ENCODE measurements around the gene NBAS. TPM values are rescaled to one million over a fixed set of nuclear protein-coding genes. Genes with fewer than 3 reads are reported as not detected.

Gene NBAS
- total and polyA plus RNA-seq, 10 of the 15 experiments (the other 5 are each of a cell fraction or from before 2014, with no cell fraction given), result 4.3 to 32.7 (median 20.8) TPM

DNA sequence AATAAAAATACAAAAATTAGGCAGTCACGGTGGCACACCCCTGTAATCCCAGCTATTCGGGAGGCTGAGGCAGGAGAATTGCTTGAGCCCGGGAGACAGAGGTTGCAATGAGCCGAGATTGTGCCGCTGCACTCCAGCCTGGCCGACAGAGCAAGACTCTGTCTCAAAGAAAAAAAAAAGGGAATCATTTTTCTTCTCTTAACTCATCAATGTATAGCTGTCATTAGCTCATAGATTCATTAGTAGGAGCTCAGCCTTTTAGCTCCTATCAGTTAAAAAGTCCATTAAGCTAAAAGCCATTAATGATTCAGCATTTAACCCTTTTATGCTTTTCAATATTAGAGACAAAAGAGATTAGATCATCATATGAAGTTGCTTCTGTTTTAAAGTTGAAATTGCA lies 5.8 kb upstream of the NBAS start:
- H3K4me2 ChIP-seq (ENCODE audit: control insufficient read depth, insufficient read depth), result no peak overlapping the region
- H3K27ac ChIP-seq (ENCODE audit: control insufficient read depth, insufficient read depth), result no peak overlapping the region
- DNase-seq (ENCODE audit: low read depth, low spot score) (no peak), FAIRE-seq (no peak), ATAC-seq (no peak)
- ChIA-PET RAD21 (ENCODE audit: unreplicated experiment) (no interaction called here), CTCF (interaction anchor here (2.6 kb wide), 1 partner anchor 9 kb away, joined by 18 read pairs; no protein-coding TSS in a partner anchor), SMC1A (ENCODE audit: uncharacterized antibody, unreplicated experiment) (interaction anchor here (1.6 kb wide), 1 partner anchor 10 kb away, joined by 9 read pairs; no protein-coding TSS in a partner anchor), POLR2A (no interaction called here)
- no peaks in the 10 kb centered on the region for H3K27me3 ChIP-seq (replicated peaks in 1 of 2; ENCODE audit: control insufficient read depth in 2 of 2, insufficient read depth in 2 of 2, low read length in 1 of 2)
- no peak overlapping the region for H3K4me3 ChIP-seq
- H3K36me3 ChIP-seq (ENCODE audit: control insufficient read depth in 2 of 2, insufficient read depth in 2 of 2, low read length in 1 of 2), result no peaks in the 10 kb centered on the region
- WGBS (ENCODE audit: insufficient coverage, insufficient replicate concordance, low lambda C conversion rate, missing lambda C conversion rate), result 63% methylated on average over 6 of the region's 6 CpGs
- no peaks in the 10 kb centered on the region for H4K20me1 ChIP-seq (ENCODE audit: control insufficient read depth, insufficient read depth)
- no peaks in the 10 kb centered on the region for H3K79me2 ChIP-seq (ENCODE audit: control insufficient read depth, insufficient read depth, low read length)
- no peak overlapping the region for H2AFZ ChIP-seq (ENCODE audit: control insufficient read depth, low read depth, low read length)
- no peaks in the 10 kb centered on the region for H3K9me3 ChIP-seq (replicated peaks; ENCODE audit: control insufficient read depth, insufficient read depth, low read length)
- H3K9ac ChIP-seq (ENCODE audit: control insufficient read depth, insufficient read depth, low read length), result no peak overlapping the region
- BruUV-seq (replicated peaks), result no TSS peak
- no peaks in the 10 kb centered on the region for H3K4me1 ChIP-seq (ENCODE audit: control insufficient read depth, insufficient read depth, low read length)
- in situ Hi-C loops (cut with MboI), result no loop called here
- intact Hi-C loops (cut with micrococcal nuclease; ENCODE audit: unreplicated experiment), result no loop called here
- TF ChIP-seq IKZF2 (IDR thresholded peaks at IDR 0.05), result no peak
- no peak for TF ChIP-seq SMARCA5 (IDR thresholded peaks at IDR 0.05)
- no peak for TF ChIP-seq HCFC1 (IDR thresholded peaks at IDR 0.05; ENCODE audit: low read length)
- no peak for TF ChIP-seq ZSCAN29 (IDR thresholded peaks at IDR 0.05)
- TF ChIP-seq KLF5 (IDR thresholded peaks at IDR 0.05; ENCODE audit: partially characterized antibody), result no peak
- TF ChIP-seq, protein P1, sequence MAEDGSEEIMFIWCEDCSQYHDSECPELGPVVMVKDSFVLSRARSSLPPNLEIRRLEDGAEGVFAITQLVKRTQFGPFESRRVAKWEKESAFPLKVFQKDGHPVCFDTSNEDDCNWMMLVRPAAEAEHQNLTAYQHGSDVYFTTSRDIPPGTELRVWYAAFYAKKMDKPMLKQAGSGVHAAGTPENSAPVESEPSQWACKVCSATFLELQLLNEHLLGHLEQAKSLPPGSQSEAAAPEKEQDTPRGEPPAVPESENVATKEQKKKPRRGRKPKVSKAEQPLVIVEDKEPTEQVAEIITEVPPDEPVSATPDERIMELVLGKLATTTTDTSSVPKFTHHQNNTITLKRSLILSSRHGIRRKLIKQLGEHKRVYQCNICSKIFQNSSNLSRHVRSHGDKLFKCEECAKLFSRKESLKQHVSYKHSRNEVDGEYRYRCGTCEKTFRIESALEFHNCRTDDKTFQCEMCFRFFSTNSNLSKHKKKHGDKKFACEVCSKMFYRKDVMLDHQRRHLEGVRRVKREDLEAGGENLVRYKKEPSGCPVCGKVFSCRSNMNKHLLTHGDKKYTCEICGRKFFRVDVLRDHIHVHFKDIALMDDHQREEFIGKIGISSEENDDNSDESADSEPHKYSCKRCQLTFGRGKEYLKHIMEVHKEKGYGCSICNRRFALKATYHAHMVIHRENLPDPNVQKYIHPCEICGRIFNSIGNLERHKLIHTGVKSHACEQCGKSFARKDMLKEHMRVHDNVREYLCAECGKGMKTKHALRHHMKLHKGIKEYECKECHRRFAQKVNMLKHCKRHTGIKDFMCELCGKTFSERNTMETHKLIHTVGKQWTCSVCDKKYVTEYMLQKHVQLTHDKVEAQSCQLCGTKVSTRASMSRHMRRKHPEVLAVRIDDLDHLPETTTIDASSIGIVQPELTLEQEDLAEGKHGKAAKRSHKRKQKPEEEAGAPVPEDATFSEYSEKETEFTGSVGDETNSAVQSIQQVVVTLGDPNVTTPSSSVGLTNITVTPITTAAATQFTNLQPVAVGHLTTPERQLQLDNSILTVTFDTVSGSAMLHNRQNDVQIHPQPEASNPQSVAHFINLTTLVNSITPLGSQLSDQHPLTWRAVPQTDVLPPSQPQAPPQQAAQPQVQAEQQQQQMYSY (CRISPR knock-in tag; IDR thresholded peaks at IDR 0.05), result no peak
- no peak for TF ChIP-seq BACH1 (IDR thresholded peaks at IDR 0.05; ENCODE audit: borderline replicate concordance)
- no peak for TF ChIP-seq RAD21 (IDR thresholded peaks at IDR 0.05; ENCODE audit: insufficient read depth, low read depth, low read length)
- no peak for TF ChIP-seq PAX8 (IDR thresholded peaks at IDR 0.05)
- TF ChIP-seq POU2F2 (IDR thresholded peaks at IDR 0.05; ENCODE audit: borderline replicate concordance, low read depth, low read length), result no peak
- TF ChIP-seq, protein P2, sequence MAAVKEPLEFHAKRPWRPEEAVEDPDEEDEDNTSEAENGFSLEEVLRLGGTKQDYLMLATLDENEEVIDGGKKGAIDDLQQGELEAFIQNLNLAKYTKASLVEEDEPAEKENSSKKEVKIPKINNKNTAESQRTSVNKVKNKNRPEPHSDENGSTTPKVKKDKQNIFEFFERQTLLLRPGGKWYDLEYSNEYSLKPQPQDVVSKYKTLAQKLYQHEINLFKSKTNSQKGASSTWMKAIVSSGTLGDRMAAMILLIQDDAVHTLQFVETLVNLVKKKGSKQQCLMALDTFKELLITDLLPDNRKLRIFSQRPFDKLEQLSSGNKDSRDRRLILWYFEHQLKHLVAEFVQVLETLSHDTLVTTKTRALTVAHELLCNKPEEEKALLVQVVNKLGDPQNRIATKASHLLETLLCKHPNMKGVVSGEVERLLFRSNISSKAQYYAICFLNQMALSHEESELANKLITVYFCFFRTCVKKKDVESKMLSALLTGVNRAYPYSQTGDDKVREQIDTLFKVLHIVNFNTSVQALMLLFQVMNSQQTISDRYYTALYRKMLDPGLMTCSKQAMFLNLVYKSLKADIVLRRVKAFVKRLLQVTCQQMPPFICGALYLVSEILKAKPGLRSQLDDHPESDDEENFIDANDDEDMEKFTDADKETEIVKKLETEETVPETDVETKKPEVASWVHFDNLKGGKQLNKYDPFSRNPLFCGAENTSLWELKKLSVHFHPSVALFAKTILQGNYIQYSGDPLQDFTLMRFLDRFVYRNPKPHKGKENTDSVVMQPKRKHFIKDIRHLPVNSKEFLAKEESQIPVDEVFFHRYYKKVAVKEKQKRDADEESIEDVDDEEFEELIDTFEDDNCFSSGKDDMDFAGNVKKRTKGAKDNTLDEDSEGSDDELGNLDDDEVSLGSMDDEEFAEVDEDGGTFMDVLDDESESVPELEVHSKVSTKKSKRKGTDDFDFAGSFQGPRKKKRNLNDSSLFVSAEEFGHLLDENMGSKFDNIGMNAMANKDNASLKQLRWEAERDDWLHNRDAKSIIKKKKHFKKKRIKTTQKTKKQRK (IDR thresholded peaks at IDR 0.05; ENCODE audit: low read depth, low read length), result no peak
- TF ChIP-seq RELA (IDR thresholded peaks at IDR 0.05; ENCODE audit: borderline replicate concordance, partially characterized antibody), result no peak
- TF ChIP-seq, protein P3, sequence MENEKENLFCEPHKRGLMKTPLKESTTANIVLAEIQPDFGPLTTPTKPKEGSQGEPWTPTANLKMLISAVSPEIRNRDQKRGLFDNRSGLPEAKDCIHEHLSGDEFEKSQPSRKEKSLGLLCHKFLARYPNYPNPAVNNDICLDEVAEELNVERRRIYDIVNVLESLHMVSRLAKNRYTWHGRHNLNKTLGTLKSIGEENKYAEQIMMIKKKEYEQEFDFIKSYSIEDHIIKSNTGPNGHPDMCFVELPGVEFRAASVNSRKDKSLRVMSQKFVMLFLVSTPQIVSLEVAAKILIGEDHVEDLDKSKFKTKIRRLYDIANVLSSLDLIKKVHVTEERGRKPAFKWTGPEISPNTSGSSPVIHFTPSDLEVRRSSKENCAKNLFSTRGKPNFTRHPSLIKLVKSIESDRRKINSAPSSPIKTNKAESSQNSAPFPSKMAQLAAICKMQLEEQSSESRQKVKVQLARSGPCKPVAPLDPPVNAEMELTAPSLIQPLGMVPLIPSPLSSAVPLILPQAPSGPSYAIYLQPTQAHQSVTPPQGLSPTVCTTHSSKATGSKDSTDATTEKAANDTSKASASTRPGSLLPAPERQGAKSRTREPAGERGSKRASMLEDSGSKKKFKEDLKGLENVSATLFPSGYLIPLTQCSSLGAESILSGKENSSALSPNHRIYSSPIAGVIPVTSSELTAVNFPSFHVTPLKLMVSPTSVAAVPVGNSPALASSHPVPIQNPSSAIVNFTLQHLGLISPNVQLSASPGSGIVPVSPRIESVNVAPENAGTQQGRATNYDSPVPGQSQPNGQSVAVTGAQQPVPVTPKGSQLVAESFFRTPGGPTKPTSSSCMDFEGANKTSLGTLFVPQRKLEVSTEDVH (IDR thresholded peaks at IDR 0.05; ENCODE audit: low read depth, partially characterized antibody), result no peak
- TF ChIP-seq, protein P4, sequence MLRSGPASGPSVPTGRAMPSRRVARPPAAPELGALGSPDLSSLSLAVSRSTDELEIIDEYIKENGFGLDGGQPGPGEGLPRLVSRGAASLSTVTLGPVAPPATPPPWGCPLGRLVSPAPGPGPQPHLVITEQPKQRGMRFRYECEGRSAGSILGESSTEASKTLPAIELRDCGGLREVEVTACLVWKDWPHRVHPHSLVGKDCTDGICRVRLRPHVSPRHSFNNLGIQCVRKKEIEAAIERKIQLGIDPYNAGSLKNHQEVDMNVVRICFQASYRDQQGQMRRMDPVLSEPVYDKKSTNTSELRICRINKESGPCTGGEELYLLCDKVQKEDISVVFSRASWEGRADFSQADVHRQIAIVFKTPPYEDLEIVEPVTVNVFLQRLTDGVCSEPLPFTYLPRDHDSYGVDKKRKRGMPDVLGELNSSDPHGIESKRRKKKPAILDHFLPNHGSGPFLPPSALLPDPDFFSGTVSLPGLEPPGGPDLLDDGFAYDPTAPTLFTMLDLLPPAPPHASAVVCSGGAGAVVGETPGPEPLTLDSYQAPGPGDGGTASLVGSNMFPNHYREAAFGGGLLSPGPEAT (IDR thresholded peaks at IDR 0.05; ENCODE audit: low read depth), result no peak

Measured in GM12878 (cell line).